ENCODE data around the gene LEPROT.
A peak's percentile ranks its signal among the peaks of the same experiment; 100 is the strongest.

LEPROT gene

GRCh38 chr1:65395887-65396612 is 24.4 kb upstream of the LEPROT start:
- CTCF ChIA-PET: no interaction called here
- H3K4me3 ChIP-seq (ENCODE audit: low read depth, low read length): no peak overlapping the region
- POLR2A ChIA-PET: no interaction called here
- DNase-seq (ENCODE audit: low read depth, low spot score): peak; percentile 21
- TF ChIP-seq CTCF (IDR thresholded peaks at IDR 0.05; ENCODE audit: insufficient read depth, low read length, missing control alignments): no peak

- ChIA-PET POLR2A (no interaction called here), CTCF (no interaction called here)
- H3K4me3 ChIP-seq (ENCODE audit: low read depth, low read length): no peak overlapping the region
- no peak for DNase-seq (ENCODE audit: low read depth, low spot score)
- TF ChIP-seq CTCF (IDR thresholded peaks at IDR 0.05; ENCODE audit: insufficient read depth, low read length, missing control alignments): no peak
Measured at GRCh38 chr1:65398083-65398482, 22.4 kb upstream of the LEPROT start.

GRCh38 chr1:65399003-65399402 is 21.5 kb upstream of the LEPROT start:
- no peak for DNase-seq (ENCODE audit: low read depth, low spot score)
- H3K4me3 ChIP-seq (ENCODE audit: low read depth, low read length): no peak overlapping the region
- no peak for TF ChIP-seq CTCF (IDR thresholded peaks at IDR 0.05; ENCODE audit: insufficient read depth, low read length, missing control alignments)
- ChIA-PET POLR2A (no interaction called here), CTCF (no interaction called here)

GRCh38 chr1:65401612-65402011 is 18.9 kb upstream of the LEPROT start:
- H3K4me3 ChIP-seq (ENCODE audit: low read depth, low read length): no peak overlapping the region
- POLR2A ChIA-PET: no interaction called here
- CTCF ChIA-PET: no interaction called here
- DNase-seq (ENCODE audit: low read depth, low spot score): no peak
- TF ChIP-seq CTCF (IDR thresholded peaks at IDR 0.05; ENCODE audit: insufficient read depth, low read length, missing control alignments): no peak

GRCh38 chr1:65404941-65405340 is 15.5 kb upstream of the LEPROT start:
- no peak for TF ChIP-seq CTCF (IDR thresholded peaks at IDR 0.05; ENCODE audit: insufficient read depth, low read length, missing control alignments)
- no peak overlapping the region for H3K4me3 ChIP-seq (ENCODE audit: low read depth, low read length)
- POLR2A ChIA-PET: interaction anchor here (0.6 kb wide), 1 partner anchor 1033 kb away, joined by 3 read pairs; no protein-coding TSS in a partner anchor
- CTCF ChIA-PET: interaction anchor here (1.0 to 2.4 kb wide), 2 partner anchors 14 to 283 kb away, joined by 3 to 8 read pairs; no protein-coding TSS in a partner anchor
- DNase-seq (ENCODE audit: low read depth, low spot score): no peak

- no peak for TF ChIP-seq CTCF (IDR thresholded peaks at IDR 0.05; ENCODE audit: insufficient read depth, low read length, missing control alignments)
- ChIA-PET CTCF (no interaction called here), POLR2A (no interaction called here)
- DNase-seq (ENCODE audit: low read depth, low spot score): no peak
- no peak overlapping the region for H3K4me3 ChIP-seq (ENCODE audit: low read depth, low read length)
Measured at GRCh38 chr1:65407877-65408276, 12.6 kb upstream of the LEPROT start.
